Ascending aorta (tissue), 2 donors: ENCODE data around the gene TKTL1. TPM values are rescaled to one million over a fixed set of nuclear protein-coding genes. Genes with fewer than 3 reads are reported as not detected.
"Not testable (repeated sequence)": the region's sequence is repeated elsewhere in the genome, so short reads cannot be mapped to it uniquely, and the experiment has no call there.

Experiments
- DNase-seq, 2 donors: peaks; one replicate each; pipeline ENCODE4 v3.0.0-alpha.2; 2019; ENCODE audit warnings: low spot score in 2 of 2
- H3K27ac ChIP-seq, 2 donors: fragments of 200-600 bp; sonication (generic); one replicate each; pipeline ENCODE4 v1.5.1; 2016 to 2017; ENCODE audit warnings: mild to moderate bottlenecking in 1 of 2
- H3K27me3 ChIP-seq: fragments of 200-600 bp; sonication (generic); one replicate; pipeline ENCODE4 v1.5.1; 2017
- H3K36me3 ChIP-seq, 2 donors: fragments of 200-600 bp; sonication (generic); one replicate each; pipeline ENCODE4 v1.5.1; 2016
- H3K4me1 ChIP-seq, 2 donors: fragments of 200-600 bp; sonication (generic); one replicate each; pipeline ENCODE4 v1.5.1; 2016 to 2017; ENCODE audit warnings: mild to moderate bottlenecking in 1 of 2
- H3K4me3 ChIP-seq, 2 donors: fragments of 200-600 bp; sonication (generic); one replicate each; pipeline ENCODE4 v1.5.1; 2016 to 2017; ENCODE audit warnings: mild to moderate bottlenecking in 1 of 2
- H3K9me3 ChIP-seq, 2 donors: fragments of 200-600 bp; sonication (generic); one replicate each; pipeline ENCODE4 v1.5.1; 2016
- CTCF ChIP-seq, 3 experiments: fragments of 200-600 bp in 2 of 3; fragments of 450-650 bp in 1 of 3; sonication (generic) in 2 of 3; IDR thresholded peaks; one replicate each; pipeline ENCODE4 v1.5.1; 2016 to 2019; ENCODE audit warnings: antibody characterized with exemption in 3 of 3, mild to moderate bottlenecking in 1 of 3, moderate library complexity in 1 of 3
- intact Hi-C: fragments of 100-400 bp; cut with DNase I; formaldehyde crosslinking; loops from one replicate; pipeline ENCODE4 v1.15.1; 2023
- total RNA-seq: library from RNA; depleted of rRNA; stranded (reverse); fragments of >200 nt; gene quantifications from one replicate; pipeline ENCODE4 v1.1.0, GENCODE V29; 2016

The TKTL1 gene
- total RNA-seq, result not detected

GRCh38 chrX:154295664-154296310 lies at the start of gene TKTL1:
Gene TKTL1 (plus strand): TSS chrX:154295795. CDS start chrX:154295860, 65 bp downstream.
- no peaks in the 10 kb centered on the region for H3K27me3 ChIP-seq
- H3K4me3 ChIP-seq, result no peak within 1 kb of the TSS
- DNase-seq, result no peak
- intact Hi-C loops, result no loop called here
- H3K9me3 ChIP-seq, result no peaks in the 10 kb centered on the region
- H3K36me3 ChIP-seq, result no peaks in the 10 kb centered on the region
- no peak within 1 kb of the TSS for H3K27ac ChIP-seq
- TF ChIP-seq CTCF (IDR thresholded peaks at IDR 0.05), result no peak
- no peaks in the 10 kb centered on the region for H3K4me1 ChIP-seq

GRCh38 chrX:154247377-154248045 lies 48.1 kb upstream of the TKTL1 start:
- H3K4me3 ChIP-seq, DNase-seq, H3K27me3 ChIP-seq, H3K36me3 ChIP-seq, H3K27ac ChIP-seq, H3K9me3 ChIP-seq, H3K4me1 ChIP-seq, intact Hi-C loops: not testable (repeated sequence)

GRCh38 chrX:154248076-154248475 lies 47.5 kb upstream of the TKTL1 start:
- H3K4me1 ChIP-seq, DNase-seq, intact Hi-C loops, H3K36me3 ChIP-seq, H3K9me3 ChIP-seq, H3K27ac ChIP-seq, H3K4me3 ChIP-seq, H3K27me3 ChIP-seq: not testable (repeated sequence)

- H3K4me1 ChIP-seq, H3K36me3 ChIP-seq, H3K9me3 ChIP-seq, H3K27ac ChIP-seq, H3K4me3 ChIP-seq, intact Hi-C loops, DNase-seq, H3K27me3 ChIP-seq: not testable (repeated sequence)
These were observed 38.3 kb upstream of the TKTL1 start, which contains the start of gene OPN1MW3 for GRCh38 chrX:154257282-154257681. Gene OPN1MW3 (plus strand): TSS chrX:154257582. CDS start chrX:154257620, 38 bp downstream.

- H3K4me3 ChIP-seq, H3K9me3 ChIP-seq, intact Hi-C loops, H3K4me1 ChIP-seq, DNase-seq, H3K27me3 ChIP-seq, H3K27ac ChIP-seq, H3K36me3 ChIP-seq: not testable (repeated sequence)
These were observed 36.9 kb upstream of the TKTL1 start for GRCh38 chrX:154258711-154259110.

GRCh38 chrX:154263072-154263471 lies 32.5 kb upstream of the TKTL1 start:
- H3K4me3 ChIP-seq, H3K27me3 ChIP-seq, H3K9me3 ChIP-seq, H3K4me1 ChIP-seq, H3K27ac ChIP-seq, DNase-seq, intact Hi-C loops, H3K36me3 ChIP-seq: not testable (repeated sequence)

- H3K4me3 ChIP-seq, H3K27me3 ChIP-seq, H3K27ac ChIP-seq, H3K9me3 ChIP-seq, DNase-seq, H3K36me3 ChIP-seq, intact Hi-C loops, H3K4me1 ChIP-seq: not testable (repeated sequence)
These were observed 26.4 kb upstream of the TKTL1 start for GRCh38 chrX:154269245-154269644.

GRCh38 chrX:154284489-154285338 lies 10.9 kb upstream of the TKTL1 start:
- intact Hi-C loops, H3K27ac ChIP-seq: not testable (repeated sequence)

GRCh38 chrX:154286406-154286805 lies 9.2 kb upstream of the TKTL1 start:
- intact Hi-C loops, H3K4me3 ChIP-seq, H3K27me3 ChIP-seq, H3K36me3 ChIP-seq, H3K4me1 ChIP-seq, H3K9me3 ChIP-seq, DNase-seq, H3K27ac ChIP-seq: not testable (repeated sequence)

More at GRCh38 chrX:154284489-154285338, 10.9 kb upstream of the TKTL1 start:
- not testable (repeated sequence) for H3K9me3 ChIP-seq, H3K36me3 ChIP-seq, DNase-seq, H3K4me3 ChIP-seq, H3K27me3 ChIP-seq, H3K4me1 ChIP-seq
